Measurements from ENCODE around the gene PTPRD.

GRCh38 chr9:8728910-8729309 is 1883.9 kb downstream of the PTPRD start:
- TF ChIP-seq CTCF (conservative IDR thresholded peaks at IDR 0.05; ENCODE audit: low read length), result no peak
- TF ChIP-seq EZH2phosphoT487 (IDR thresholded peaks at IDR 0.05; ENCODE audit: borderline replicate concordance, low read depth, low read length), result no peak

Data from OCI-LY7 (cell line).